ENCODE measurements around the gene CXCR5. TPM values are rescaled to one million over a fixed set of nuclear protein-coding genes. Genes with fewer than 3 reads are reported as not detected.
A peak's percentile ranks its signal among the peaks of the same experiment; 100 is the strongest.

CXCR5 gene
- total RNA-seq, 4 donors from 2014 or later = not detected

- Histone ChIP-seq H3K36me3 (no peaks in the 10 kb centered on the region), H3K27me3 (no peaks in the 10 kb centered on the region), H3K9me3 (no peaks in the 10 kb centered on the region), H3K4me1 (peaks cover 3 to 13% of the 10 kb centered on the region in 2 donors), H3K27ac (no peak overlapping the region), H3K4me3 (replicated peaks in 1 of 3) (no peak overlapping the region)
- intact Hi-C loops (cut with DNase I) = no loop called here
- no peak for TF ChIP-seq POLR2A (IDR thresholded peaks at IDR 0.05)
- TF ChIP-seq CTCF (IDR thresholded peaks at IDR 0.05) = no peak
- no peak for DNase-seq
- WGBS, 2 donors = 66 to 72% methylated on average over 8 of the region's 8 CpGs
Observed at GRCh38 chr11:118935376-118935775, 51.7 kb downstream of the CXCR5 start.

GRCh38 chr11:118938491-118939403, 55.1 kb downstream of the CXCR5 start:
- H3K9me3 ChIP-seq = no peaks in the 10 kb centered on the region
- DNase-seq = peak; percentile 42 to 47
- H3K4me3 ChIP-seq (replicated peaks in 1 of 3) = no peak overlapping the region
- H3K27ac ChIP-seq = no peak overlapping the region
- no peaks in the 10 kb centered on the region for H3K36me3 ChIP-seq
- no peaks in the 10 kb centered on the region for H3K27me3 ChIP-seq
- intact Hi-C loops (cut with DNase I) = no loop called here
- 62 to 66% methylated on average over 11 of the region's 11 CpGs for WGBS, 2 donors
- peaks cover 0 to 1% of the 10 kb centered on the region in 2 donors for H3K4me1 ChIP-seq
- TF ChIP-seq POLR2A (IDR thresholded peaks at IDR 0.05) (no peak), CTCF (IDR thresholded peaks at IDR 0.05) (no peak)

GRCh38 chr11:118939404-118939915, 55.8 kb downstream of the CXCR5 start:
- no peak for TF ChIP-seq POLR2A (IDR thresholded peaks at IDR 0.05)
- Histone ChIP-seq H3K27me3 (no peaks in the 10 kb centered on the region), H3K27ac (no peak overlapping the region), H3K4me3 (replicated peaks in 1 of 3) (no peak overlapping the region), H3K9me3 (no peaks in the 10 kb centered on the region), H3K4me1 (no peaks in the 10 kb centered on the region), H3K36me3 (no peaks in the 10 kb centered on the region)
- no peak for DNase-seq
- 43 to 44% methylated on average over 8 of the region's 8 CpGs for WGBS, 2 donors
- intact Hi-C loops (cut with DNase I) = no loop called here

- Histone ChIP-seq H3K27me3 (no peaks in the 10 kb centered on the region), H3K27ac (no peak overlapping the region), H3K36me3 (no peaks in the 10 kb centered on the region), H3K4me1 (no peaks in the 10 kb centered on the region), H3K9me3 (no peaks in the 10 kb centered on the region), H3K4me3 (replicated peaks in 1 of 3) (no peak overlapping the region)
- 48 to 55% methylated on average over 11 to 12 of the region's 13 CpGs for WGBS, 2 donors
- no peak for DNase-seq
- intact Hi-C loops (cut with DNase I) = no loop called here
- TF ChIP-seq CTCF (IDR thresholded peaks at IDR 0.05) (no peak), POLR2A (IDR thresholded peaks at IDR 0.05) (no peak)
Observed at GRCh38 chr11:118939953-118940598, 56.4 kb downstream of the CXCR5 start.

GRCh38 chr11:118947091-118947490, 63.4 kb downstream of the CXCR5 start:
- H3K27ac ChIP-seq = no peak overlapping the region
- no peaks in the 10 kb centered on the region for H3K9me3 ChIP-seq
- 35 to 37% methylated on average over 2 of the region's 2 CpGs for WGBS, 2 donors
- H3K36me3 ChIP-seq = no peaks in the 10 kb centered on the region
- H3K4me1 ChIP-seq = no peaks in the 10 kb centered on the region
- no peak overlapping the region for H3K4me3 ChIP-seq (replicated peaks in 1 of 3)
- TF ChIP-seq CTCF (IDR thresholded peaks at IDR 0.05) (no peak), POLR2A (IDR thresholded peaks at IDR 0.05) (no peak)
- intact Hi-C loops (cut with DNase I) = no loop called here
- no peaks in the 10 kb centered on the region for H3K27me3 ChIP-seq
- no peak for DNase-seq

Small RNA genes lying within 50 kb of the gene (microRNA-seq; reads per million reads assigned to microRNA genes)
- gene MIR4492 = not detected

Small RNA genes lying within 50 kb of the gene (small RNA-seq; reads per million reads assigned to genes)
- gene MIR4492 (not detected), gene RF00019 (not detected), gene RN7SL688P (not detected)

Other genes with a start within 250 kb of the CXCR5 start
- not detected for gene TREH, start 204.2 kb upstream of the CXCR5 start, total RNA-seq
- 100 to 1,000 TPM; 110 to 178 (median 142) TPM for gene DDX6, start 92.7 kb upstream of the CXCR5 start, total RNA-seq
- gene BCL9L, start 42.0 kb downstream of the CXCR5 start, total RNA-seq = 10 to 100 TPM; 13.2 to 26.2 (median 19.4) TPM
- gene UPK2, start 72.4 kb downstream of the CXCR5 start, total RNA-seq = not detected
- not detected for gene FOXR1, start 87.9 kb downstream of the CXCR5 start, total RNA-seq
- 100 to 1,000 TPM in 1 of 4 donors, 10 to 100 TPM in 3; 45.2 to 128 (median 56.4) TPM for gene CENATAC, start 114.2 kb downstream of the CXCR5 start, total RNA-seq
- 1,000 to 10,000 TPM in 3 of 4 donors, 100 to 1,000 TPM in 1; 852 to 1,992 (median 1,622) TPM for gene RPS25, start 134.5 kb downstream of the CXCR5 start, total RNA-seq
- gene TRAPPC4, start 134.9 kb downstream of the CXCR5 start, total RNA-seq = 10 to 100 TPM; 42.1 to 70.0 (median 53.2) TPM
- gene SLC37A4, start 147.0 kb downstream of the CXCR5 start, total RNA-seq = 10 to 100 TPM; 12.4 to 30.2 (median 16.5) TPM
- gene HYOU1, start 173.3 kb downstream of the CXCR5 start, total RNA-seq = 100 to 1,000 TPM; 145 to 369 (median 320) TPM
- gene VPS11, start 183.9 kb downstream of the CXCR5 start, total RNA-seq = 10 to 100 TPM; 40.3 to 64.4 (median 47.4) TPM
- gene HMBS, start 201.0 kb downstream of the CXCR5 start, total RNA-seq = 10 to 100 TPM; 10.7 to 24.3 (median 19.7) TPM
- gene DPAGT1, start 218.0 kb downstream of the CXCR5 start, total RNA-seq = 10 to 100 TPM; 29.8 to 42.8 (median 38.7) TPM
- gene C2CD2L, start 223.5 kb downstream of the CXCR5 start, total RNA-seq = 1 to 10 TPM; 6.7 to 8.9 (median 7.9) TPM
- 10 to 100 TPM; 24.0 to 37.7 (median 33.2) TPM for gene HINFP, start 237.7 kb downstream of the CXCR5 start, total RNA-seq